HG03558 (cell line): Measurements from ENCODE around the gene ADGRG7.
"Not testable (repeated sequence)": the region's sequence is repeated elsewhere in the genome, so short reads cannot be mapped to it uniquely, and the experiment has no call there.

Source experiments
- ATAC-seq: cut with Tn5 transposase; IDR thresholded peaks from one replicate; pipeline ENCODE4 v1.9.1; 2021; ENCODE audit warnings: moderate number of reproducible peaks; ENCODE audit not compliant: unreplicated experiment; ENCODE audit errors: extremely low read depth

Gene ADGRG7

DNA sequence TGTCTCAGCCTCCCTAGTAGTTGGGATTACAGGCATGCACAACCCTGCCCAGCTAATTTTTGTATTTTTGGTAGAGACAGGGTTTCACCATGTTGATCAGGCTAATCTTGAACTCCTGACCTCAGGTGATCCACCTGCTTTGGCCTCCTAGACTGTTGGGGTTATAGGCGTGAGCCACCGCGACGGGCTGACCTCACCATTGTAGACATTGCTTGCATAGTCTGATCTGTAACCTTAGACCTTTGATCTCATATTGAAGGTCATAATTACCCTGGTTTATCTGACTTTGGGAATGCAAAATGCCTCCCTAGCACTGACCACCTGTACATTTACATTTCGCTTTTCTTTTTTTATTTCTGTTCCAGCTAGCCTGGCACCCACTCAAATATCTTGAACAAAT lies 31.2 kb downstream of the ADGRG7 start:
- no peak for ATAC-seq

DNA sequence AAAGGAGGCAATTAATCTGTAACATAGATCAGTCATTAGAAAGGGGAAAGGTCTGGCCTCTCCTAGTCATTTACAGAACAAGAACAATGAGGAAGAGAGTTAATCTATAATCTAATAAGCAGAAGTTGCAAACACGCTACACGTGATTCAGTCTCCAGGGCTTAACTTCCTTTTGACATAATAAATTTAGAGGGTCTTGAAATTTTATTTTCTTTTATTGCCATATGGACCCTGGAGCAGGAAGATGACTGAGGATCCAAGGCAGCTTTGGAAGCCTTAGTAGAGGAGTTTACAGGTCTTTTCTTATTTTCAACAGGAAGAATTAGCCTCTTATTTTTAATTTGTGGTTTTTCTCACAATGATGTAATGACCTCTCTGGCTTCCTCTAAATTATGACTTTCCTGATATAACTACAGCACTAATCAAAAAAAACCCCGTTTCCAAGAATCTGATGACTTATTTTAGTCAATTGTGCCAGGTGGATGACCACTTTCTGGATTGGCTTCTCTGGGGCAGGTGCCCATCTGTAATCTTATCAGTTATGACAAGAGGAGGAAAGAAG lies 32.2 kb downstream of the ADGRG7 start:
- peak; percentile 74 for ATAC-seq

DNA sequence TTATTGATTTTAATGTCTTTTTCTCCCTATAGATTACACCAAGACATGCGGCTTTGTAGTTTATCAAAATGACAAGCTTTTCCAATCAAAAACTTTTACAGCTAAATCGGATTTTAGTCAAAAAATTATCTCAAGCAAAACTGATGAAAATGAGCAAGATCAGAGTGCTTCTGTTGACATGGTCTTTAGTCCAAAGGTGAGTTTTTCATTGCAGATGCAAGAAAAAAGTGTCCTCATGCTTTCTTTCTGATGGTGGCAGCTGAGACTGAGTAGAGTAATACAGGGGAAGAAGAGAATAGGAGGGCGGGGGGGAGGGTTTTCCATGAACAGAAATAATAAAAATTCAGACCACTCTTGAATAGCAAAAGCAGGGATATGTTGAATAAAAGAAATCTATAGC lies 36.5 kb downstream of the ADGRG7 start:
- no peak for ATAC-seq

DNA sequence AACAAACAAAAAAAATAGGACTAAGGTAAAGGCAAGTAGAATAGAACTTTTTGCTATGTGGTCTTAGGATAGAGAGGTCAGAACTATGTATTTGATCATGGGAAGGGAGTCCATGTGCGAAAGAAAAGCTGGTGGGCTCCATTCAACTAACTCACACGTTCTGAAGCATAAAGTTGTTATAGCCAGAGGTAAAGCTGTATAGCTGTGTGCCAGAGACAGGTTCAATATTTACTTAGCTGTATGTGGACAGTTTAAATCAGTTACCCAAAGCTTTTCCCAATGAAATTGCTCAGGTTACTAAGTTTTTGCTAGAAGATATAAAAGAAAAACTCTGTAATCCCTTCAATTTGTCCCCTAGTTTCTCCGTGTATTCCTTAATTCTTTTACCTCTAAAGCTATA lies 37.8 kb downstream of the ADGRG7 start:
- no peak for ATAC-seq

DNA sequence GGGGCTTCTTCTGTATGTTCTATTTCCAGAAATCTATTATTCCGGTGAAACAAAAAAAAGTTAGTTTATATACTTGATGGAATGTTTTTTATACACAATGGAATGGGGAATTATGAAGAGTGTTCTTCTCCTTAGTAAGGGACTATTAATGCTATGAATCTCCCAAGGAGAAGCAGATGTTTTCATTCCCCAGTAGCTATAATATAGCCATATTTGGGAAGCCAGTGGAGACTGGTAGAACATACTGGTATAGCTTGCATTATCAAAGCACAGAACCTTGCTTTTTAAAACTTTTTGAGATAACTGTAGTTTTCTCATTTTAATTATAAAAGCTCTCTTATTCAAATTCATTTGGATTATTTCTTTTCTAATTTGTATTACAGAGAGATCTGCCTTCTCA lies 38.3 kb downstream of the ADGRG7 start:
- no peak for ATAC-seq

DNA sequence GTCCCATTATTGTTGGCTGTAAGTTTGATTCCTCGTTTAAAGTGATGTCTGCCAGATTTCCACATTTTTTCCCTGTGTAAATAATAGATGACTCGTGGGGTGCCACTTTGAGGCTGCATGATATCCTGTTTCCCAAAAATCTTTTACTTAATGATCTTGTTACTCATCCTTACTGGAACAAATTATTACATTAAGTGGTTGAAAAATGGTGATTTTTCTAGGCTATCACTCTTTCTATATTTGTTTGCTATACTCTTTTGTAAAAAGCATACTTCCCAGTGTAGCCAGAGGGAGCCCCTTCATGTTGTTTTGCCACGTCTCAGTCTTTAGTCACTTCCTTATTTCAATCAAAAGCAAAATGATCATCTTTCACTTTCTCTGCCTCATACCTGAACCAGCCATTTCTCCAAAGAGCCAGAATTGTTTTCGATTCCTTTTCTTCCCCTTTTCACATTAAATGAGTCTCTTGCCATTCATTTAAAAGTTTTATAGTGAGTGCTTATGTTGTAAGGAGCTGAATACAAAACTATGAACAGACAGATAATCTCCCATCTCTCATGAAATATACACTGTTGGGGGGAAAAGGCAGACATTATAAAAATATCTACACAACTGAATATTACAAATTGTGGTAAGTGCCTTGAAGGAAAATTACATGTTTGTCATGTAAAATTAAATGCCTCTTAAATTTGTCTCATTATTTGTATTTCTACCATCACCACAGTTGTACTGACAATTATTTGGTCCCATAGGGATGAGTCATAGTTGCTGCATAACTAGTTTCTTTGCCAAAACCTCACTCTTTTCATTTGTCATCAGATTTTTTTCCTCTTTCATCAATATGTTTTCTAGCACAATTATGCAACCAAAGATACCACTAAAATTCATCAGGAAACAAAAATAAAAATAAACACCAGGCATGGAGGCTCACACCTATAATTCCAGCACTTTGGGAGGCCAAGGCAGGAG lies 41.5 kb downstream of the ADGRG7 start:
- peak; percentile 95 for ATAC-seq

DNA sequence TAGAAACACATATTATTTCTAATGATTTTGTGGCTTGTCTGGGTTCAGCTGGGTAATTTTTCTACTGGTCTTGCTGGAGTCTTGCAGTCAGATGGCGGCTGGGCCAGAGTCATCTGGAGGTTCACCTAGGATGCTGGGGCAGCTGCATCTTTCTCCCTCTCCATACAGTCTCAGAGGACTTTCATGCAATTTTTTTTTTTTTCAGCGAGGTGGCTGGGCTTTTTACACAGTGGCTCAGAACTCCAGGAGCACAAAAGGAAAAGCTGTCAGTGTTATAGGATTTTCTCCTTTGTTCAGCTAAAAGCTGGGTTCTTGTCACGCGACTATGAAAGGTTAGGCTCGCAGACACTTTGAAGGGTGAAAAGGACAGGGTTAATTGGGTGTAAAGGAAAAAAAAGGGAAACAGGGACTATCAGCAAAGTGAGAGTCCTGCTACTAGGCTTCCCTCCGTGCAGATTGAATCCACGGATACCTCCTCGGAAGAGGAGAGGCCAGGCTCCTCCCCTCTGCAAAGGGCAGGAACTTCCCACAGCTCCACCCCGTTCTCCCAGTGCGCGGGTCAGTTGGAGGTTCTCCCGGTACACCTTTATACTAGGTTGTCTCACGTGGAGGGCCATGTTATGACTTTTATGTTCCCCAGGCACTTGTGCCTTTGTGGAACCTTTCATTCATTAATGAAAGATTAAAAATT lies 44.3 kb downstream of the ADGRG7 start:
- ATAC-seq: no peak

DNA sequence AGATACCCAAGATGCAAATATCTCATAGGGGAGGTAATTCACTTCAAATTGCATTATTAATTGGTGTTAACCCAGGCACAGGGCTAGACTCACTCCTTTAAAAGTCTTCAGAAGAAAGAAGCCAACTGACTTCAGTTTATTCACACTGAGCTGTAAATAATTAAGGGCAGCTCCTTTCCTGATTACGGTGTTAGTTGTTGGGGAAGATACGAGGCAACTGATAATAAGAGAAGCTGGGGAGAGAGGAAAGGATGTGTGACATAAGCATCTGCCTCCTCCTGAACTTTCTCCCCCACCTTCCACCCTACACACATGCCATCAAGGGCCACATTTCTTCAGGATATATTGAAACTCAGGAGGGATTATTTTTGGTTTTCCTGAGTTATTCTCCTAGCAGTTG lies 47.5 kb downstream of the ADGRG7 start:
- no peak for ATAC-seq

DNA sequence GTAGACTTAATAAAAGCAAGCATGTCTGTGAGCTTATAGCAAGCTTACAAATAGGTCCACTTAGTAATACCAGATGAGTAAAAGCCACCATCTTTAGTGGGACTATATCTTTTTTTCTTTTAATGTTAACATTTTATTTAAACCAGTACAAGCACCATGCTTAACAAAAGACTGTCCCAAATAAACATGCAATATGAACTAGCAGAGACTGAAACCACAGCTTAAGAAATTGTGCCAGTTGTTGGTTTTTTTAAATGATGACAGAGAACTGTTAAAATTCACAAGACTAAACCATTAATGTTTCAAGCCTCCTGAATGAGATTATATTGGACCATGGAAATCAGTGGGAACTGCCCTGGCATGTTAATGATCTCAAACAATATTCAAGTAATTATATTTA lies 51.9 kb downstream of the ADGRG7 start:
- ATAC-seq: not testable (repeated sequence)

DNA sequence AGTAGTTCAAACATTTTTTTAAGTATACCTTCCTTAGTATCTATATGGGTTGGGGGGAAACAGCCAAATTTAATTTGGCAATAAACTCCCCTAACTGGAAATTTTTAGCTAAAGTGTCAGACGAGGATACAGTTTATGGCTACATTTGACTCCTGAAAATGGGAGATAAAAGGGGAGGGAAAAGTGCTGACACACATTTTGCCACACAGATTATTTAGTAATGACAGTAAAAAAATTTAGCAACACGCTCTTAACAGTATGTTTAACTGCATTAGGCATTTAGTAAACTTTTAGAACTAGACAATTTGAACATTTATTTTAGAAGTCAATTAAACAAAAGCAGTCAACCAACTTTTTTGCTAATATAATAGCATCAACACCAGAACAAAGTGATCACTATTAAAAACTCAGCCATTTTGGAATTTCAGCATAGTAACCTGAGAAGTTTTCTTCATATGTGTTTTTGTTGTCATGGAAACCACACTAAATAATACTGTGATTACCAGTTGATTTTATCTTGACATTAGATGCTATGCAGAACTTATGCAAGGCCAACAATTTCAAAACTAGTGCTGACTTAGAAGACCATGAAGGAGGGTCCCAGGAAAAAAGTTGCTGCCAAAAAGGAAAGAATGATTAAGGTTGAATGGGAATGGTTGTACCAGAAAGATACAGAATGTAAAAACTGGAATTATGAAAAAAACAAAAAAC lies 52.9 kb downstream of the ADGRG7 start:
- ATAC-seq: no peak

DNA sequence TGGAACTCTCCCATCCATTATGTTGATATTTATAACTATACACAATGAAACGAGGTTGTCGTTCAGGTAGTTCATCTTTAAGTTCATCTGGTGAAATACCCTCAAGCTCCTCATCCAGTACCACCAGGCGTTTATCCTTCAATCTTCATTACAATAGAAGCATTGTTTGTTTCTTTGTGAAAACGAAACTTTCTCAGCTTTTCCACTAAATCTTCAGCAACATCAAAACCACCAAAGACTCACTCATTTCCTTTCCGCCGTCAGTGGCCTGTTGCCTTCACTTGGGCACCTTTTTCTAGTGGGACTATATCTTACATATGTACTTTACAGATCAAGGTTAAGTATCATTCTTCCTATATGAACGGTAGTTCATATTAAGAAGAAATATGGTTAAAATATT lies 55.8 kb downstream of the ADGRG7 start:
- no peak for ATAC-seq

DNA sequence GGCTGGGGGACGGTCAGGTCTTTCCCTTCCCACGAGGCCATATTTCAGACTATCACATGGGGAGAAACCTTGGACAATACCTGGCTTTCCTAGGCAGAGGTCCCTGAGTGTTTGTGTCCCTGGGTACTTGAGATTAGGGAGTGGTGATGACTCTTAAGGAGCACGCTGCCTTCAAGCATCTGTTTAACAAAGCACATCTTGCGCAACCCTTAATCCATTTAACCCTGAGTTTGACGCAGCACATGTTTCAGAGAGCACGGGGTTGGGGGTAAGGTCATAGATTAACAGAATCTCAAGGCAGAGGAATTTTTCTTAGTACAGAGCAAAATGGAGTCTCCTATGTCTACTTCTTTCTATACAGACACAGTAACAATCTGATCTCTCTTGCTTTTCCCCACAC lies 57.3 kb downstream of the ADGRG7 start:
- not testable (repeated sequence) for ATAC-seq

DNA sequence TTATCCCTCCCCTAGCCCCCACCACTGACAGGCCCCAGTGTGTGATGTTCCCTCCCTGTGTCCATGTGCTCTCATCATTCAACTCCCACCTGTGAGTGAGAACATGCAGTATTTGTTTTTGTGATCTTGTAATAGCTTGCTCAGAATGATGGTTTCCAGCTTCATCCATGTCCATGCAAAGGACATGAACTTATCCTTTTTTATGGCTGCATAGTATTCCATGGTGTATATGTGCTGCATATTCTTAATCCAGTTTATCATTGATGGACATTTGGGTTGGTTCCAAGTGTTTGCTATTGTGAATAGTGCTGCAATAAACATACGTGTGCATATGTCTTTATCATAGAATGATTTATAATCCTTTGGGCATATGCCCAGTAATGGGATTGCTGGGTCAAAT lies 57.9 kb downstream of the ADGRG7 start:
- not testable (repeated sequence) for ATAC-seq

DNA sequence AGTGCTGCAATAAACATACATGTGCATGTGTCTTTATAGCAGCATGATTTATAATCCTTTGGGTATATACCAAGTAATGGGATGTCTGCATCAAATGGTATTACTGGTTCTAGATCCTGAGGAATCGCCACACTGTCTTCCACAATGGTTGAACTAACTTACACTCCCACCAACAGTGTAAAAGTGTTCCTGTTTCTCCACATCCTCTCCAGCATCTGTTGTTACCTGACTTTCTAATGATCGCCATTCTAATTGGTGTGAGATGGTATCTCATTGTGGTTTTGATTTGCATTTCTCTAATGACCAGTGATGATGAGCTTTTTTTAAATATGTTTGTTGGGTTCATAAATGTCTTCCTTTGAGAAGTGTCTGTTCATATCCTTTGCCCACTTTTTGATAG lies 61.6 kb downstream of the ADGRG7 start:
- not testable (repeated sequence) for ATAC-seq

DNA sequence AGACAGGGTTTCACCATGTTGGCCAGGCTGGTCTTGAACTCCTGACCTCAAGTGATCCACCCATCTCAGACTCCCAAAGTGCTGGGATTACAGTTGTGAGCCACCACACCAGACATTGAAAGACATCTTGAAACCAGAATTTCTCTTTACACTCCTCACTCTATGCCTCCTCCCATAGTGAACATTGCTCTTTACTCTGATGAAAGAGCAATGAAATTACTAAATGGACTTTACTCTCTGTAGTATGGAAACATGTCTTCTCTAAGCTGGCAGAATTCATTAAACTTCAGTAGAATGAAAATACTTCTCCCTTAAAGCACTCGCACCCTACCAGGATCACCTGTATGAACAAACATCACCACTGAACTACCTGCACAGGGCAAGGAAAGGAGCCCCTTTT lies 72.1 kb downstream of the ADGRG7 start:
- ATAC-seq: no peak

DNA sequence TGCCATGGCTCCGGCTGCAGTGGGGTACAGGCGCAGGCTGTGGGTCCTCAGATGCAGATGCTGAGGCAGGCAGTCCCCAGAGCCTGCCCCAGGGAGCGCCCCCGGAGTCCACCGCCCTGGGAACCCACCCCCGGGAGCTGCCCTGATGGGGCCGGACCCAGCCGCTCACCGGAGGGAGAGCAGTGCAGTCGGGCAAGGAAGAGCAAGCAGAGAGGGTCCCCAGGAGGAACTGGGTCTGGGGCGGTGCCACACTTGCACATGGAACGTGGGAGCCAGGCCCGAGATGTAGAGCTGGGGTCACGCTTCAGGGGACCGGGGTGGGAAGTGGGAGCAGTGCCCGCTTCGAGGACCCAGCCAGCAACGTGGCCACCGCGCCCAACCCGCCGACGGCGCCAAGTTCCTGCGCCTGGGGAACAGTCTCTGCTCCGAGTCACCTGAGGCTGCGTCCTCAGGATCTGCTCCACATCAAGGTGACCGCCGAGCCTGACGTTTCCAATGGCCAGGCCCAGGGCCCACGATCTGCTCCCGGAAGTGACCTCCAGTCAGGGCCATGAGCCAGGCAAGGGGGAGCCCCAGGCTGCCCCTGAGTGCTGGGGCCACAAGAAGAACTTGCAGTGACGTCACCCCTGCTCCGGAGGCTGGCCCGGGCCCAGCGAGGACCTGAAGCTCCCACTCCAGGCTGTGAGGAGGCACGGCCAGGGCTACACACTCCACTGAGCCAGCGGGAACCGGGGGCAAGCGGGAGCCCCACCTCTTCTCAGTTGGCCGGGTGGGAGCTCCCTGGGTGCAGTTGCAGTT lies 72.9 kb downstream of the ADGRG7 start:
- no peak for ATAC-seq

DNA sequence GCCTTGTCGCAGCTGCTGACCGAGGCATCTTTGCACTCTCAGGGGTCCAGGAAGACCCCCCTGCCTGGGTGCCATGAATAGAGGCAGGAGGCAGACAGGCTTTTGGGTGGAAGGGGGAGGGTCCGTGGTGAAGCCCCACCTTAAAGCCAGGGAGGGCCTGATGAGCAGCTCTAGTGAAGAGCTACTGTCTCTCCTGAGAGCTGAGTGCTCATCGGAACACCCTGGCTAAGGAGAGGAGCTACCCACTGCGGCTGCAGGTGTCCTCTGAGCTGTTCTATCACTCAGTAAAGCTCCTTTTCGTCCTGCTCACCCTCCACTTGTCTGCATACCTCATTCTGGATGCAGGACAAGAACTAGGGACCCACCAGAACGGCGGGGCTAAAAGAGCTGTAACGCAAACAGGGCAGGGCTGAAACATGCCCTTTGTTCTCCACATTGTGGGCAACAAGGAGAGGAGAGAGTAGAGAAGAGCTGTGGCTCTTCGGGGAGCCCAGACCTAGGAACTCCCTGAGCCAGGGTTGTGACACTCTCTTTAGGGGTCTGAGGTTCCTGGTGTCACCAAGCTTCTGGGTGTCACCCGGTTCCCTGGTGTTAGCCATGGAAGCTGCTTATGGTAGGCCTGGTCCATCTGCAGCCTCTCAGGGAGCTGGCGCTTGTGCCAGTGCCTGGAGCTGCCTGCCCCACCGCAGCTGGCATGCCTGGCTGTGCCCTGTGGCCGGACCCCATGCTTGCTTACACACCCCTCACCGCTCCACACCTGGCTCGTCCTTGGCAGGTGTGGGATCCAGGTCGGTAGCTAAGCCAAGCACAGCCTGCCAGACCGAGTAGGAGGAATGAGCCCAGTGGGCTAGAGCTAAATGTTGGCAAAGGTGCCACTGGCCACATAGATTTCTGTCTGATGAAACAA lies 73.7 kb downstream of the ADGRG7 start:
- no peak for ATAC-seq

DNA sequence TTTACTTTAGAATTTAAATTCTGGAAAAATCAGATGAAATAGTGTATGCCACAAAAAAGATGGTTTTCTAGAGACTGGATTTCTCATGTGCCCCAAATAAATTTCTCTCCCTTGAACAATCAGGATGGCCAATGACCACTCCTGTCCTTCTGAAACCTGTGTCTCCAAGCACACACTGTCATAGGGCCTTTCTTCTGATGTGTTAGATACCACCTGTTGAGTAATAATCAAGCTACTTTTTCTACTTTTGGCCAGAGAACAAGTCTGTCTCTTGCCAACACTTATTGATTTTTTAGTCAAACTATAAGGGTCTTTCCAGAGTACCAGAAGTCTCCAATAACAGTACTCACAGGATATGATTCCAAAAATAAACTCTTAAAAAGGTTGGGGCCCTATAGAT lies 83.8 kb downstream of the ADGRG7 start:
- ATAC-seq: no peak

DNA sequence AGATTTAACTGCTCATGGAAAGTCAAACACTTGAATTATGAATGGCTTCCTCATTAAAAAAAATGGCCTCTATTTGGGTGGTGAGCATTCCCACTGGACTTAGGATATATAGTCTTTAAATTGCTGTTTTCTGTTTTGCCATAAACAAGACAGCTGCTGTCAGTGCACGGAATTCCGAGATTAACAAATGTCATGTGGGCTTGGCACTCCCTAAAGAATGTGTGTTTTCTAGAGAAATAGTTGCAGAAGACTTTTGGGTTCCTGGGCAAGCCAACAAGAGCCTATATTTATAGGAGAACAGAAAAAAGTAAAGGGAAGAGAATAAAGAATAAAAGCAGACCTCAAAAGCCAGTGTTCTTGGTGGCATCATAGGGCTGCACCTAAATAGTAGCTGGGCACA lies 86.3 kb downstream of the ADGRG7 start:
- no peak for ATAC-seq
